Neural cell (in vitro differentiated cells): ENCODE measurements around the gene MGA.
"Not testable (repeated sequence)": the region's sequence is repeated elsewhere in the genome, so short reads cannot be mapped to it uniquely, and the experiment has no call there.

ENCODE experiments used
- EP300 ChIP-seq: fragments of 450-650 bp; conservative IDR thresholded peaks from 2 replicates; pipeline ENCODE4 v1.6.1; 2014; ENCODE audit warnings: antibody characterized with exemption, mild to moderate bottlenecking, moderate library complexity; ENCODE audit not compliant: poor library complexity, severe bottlenecking
- TF ChIP-seq, protein P1 (sequence below): fragments of 450-650 bp; IDR thresholded peaks from 2 replicates; pipeline ENCODE4 v1.5.1; 2014; ENCODE audit warnings: antibody characterized with exemption, mild to moderate bottlenecking, moderate library complexity; ENCODE audit not compliant: poor library complexity, severe bottlenecking
- TF ChIP-seq, protein P2 (sequence below): IDR thresholded peaks from 2 replicates; pipeline ENCODE4 v1.6.1; 2012; ENCODE audit warnings: borderline replicate concordance

DNA sequence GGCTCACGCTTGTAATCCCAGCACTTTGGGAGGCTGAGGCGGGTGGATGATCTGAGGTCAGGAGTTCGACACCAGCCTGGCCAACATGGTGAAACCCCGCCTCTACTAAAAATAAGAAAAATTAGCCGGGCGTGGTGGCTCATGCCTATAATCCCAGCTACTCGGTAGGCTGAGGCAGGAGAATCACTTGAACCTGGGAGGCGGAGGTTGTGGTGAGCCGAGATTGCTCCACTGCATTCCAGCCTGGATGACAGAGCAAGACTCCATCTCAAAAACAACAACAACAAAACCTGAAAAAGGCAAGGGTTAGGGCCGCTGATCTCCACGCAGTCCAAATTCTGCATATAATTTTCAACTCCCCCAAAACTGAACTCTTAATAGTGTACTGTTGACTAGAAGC, 67.9 kb downstream of the MGA start:
- TF ChIP-seq, protein P1, sequence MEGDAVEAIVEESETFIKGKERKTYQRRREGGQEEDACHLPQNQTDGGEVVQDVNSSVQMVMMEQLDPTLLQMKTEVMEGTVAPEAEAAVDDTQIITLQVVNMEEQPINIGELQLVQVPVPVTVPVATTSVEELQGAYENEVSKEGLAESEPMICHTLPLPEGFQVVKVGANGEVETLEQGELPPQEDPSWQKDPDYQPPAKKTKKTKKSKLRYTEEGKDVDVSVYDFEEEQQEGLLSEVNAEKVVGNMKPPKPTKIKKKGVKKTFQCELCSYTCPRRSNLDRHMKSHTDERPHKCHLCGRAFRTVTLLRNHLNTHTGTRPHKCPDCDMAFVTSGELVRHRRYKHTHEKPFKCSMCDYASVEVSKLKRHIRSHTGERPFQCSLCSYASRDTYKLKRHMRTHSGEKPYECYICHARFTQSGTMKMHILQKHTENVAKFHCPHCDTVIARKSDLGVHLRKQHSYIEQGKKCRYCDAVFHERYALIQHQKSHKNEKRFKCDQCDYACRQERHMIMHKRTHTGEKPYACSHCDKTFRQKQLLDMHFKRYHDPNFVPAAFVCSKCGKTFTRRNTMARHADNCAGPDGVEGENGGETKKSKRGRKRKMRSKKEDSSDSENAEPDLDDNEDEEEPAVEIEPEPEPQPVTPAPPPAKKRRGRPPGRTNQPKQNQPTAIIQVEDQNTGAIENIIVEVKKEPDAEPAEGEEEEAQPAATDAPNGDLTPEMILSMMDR: not testable (repeated sequence)
- TF ChIP-seq, protein P2, sequence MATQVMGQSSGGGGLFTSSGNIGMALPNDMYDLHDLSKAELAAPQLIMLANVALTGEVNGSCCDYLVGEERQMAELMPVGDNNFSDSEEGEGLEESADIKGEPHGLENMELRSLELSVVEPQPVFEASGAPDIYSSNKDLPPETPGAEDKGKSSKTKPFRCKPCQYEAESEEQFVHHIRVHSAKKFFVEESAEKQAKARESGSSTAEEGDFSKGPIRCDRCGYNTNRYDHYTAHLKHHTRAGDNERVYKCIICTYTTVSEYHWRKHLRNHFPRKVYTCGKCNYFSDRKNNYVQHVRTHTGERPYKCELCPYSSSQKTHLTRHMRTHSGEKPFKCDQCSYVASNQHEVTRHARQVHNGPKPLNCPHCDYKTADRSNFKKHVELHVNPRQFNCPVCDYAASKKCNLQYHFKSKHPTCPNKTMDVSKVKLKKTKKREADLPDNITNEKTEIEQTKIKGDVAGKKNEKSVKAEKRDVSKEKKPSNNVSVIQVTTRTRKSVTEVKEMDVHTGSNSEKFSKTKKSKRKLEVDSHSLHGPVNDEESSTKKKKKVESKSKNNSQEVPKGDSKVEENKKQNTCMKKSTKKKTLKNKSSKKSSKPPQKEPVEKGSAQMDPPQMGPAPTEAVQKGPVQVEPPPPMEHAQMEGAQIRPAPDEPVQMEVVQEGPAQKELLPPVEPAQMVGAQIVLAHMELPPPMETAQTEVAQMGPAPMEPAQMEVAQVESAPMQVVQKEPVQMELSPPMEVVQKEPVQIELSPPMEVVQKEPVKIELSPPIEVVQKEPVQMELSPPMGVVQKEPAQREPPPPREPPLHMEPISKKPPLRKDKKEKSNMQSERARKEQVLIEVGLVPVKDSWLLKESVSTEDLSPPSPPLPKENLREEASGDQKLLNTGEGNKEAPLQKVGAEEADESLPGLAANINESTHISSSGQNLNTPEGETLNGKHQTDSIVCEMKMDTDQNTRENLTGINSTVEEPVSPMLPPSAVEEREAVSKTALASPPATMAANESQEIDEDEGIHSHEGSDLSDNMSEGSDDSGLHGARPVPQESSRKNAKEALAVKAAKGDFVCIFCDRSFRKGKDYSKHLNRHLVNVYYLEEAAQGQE: not testable (repeated sequence)
- not testable (repeated sequence) for TF ChIP-seq EP300
